GM12873 (cell line): ENCODE data around the gene NUP153.

Experiments used
- TF ChIP-seq, protein P1 (sequence below): IDR thresholded peaks from 2 replicates; pipeline ENCODE4 v1.5.1; 2012; ENCODE audit warnings: low read depth, mild to moderate bottlenecking, moderate library complexity, low read length, control low read depth; ENCODE audit not compliant: insufficient read depth; ENCODE audit errors: missing control alignments

The NUP153 gene

DNA sequence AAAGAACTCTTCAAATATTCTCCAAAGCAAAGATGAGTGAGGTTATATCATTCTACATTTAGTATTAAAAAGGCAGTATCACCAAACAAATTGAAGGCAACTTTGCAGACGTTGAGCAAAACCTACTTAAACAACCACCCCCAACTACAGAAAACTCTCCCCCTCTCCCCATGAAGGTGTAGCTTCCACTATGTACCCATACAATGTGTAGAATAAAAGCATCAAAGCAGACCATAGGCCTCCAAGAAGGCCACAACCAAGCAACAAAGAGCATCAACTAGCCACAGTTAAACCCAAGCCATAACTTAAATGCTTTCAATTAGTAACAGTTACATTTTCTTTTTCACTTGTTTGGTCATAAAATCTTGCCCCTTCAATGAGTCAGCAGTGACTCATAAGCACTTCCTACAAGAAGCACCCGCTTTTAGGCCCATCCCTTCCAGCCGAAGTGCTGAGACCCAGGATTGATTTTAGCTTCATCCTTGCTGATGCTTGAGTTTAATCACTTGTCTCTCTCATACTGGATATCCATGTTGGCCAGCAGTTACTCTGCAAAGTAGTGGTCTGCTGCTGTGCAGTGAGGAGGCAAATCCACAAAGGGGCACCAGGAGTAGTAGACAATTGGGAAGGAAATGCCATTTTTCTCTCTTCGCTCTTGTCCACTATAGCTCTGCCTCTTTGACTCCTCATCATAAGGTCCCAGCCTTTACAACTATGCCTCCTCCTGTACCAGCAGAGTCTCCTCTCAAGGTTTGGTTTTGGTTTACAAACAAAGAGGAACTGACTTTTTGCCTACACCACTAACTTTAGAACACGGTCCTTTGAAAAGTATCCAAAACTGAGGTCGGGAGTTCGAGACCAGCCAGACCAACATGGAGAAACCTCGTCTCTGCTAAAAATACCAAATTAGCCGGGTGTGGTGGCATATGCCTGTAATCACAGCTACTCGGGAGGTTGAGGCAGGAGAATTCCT, 8.4 kb upstream of the NUP153 start:
- TF ChIP-seq, protein P1, sequence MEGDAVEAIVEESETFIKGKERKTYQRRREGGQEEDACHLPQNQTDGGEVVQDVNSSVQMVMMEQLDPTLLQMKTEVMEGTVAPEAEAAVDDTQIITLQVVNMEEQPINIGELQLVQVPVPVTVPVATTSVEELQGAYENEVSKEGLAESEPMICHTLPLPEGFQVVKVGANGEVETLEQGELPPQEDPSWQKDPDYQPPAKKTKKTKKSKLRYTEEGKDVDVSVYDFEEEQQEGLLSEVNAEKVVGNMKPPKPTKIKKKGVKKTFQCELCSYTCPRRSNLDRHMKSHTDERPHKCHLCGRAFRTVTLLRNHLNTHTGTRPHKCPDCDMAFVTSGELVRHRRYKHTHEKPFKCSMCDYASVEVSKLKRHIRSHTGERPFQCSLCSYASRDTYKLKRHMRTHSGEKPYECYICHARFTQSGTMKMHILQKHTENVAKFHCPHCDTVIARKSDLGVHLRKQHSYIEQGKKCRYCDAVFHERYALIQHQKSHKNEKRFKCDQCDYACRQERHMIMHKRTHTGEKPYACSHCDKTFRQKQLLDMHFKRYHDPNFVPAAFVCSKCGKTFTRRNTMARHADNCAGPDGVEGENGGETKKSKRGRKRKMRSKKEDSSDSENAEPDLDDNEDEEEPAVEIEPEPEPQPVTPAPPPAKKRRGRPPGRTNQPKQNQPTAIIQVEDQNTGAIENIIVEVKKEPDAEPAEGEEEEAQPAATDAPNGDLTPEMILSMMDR = no peak

DNA sequence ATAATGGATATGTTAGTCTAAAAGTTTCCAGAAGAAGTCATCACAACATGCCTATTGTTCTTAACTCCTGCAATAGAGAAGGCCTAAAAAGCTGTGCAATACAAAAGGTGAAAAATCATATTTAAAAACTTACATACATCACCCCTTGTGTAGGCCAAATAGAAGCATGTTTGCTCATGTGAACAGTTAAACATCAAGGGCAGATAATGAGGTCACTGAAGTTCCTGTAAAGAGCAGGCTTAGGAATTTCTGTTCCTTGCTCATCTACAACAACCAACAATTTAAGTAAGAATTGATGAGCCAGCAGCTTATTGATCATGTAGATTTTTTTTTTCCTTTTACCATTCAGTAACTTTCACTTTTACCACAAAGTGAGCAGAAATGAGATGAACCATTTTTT, 7.5 kb upstream of the NUP153 start:
- TF ChIP-seq, protein P1 = no peak

DNA sequence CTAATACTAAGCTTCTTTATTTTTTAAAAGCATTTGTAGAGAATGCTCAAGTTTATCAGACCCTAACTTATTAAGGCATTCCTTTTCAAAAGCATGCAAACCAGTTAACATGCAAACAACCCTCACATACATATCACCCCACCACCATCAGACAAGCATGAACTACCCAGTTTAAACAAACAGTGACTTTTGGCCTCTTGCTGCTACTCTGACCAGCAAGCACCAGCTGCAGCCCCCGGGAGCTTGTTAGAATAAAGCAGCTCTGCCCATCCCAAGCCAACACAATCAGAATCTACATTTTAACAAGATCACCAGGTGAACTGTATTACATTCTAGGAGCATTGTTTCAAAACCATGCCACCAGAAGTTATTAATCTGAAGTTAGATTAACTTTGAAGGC, 5.9 kb upstream of the NUP153 start:
- TF ChIP-seq, protein P1 = no peak

DNA sequence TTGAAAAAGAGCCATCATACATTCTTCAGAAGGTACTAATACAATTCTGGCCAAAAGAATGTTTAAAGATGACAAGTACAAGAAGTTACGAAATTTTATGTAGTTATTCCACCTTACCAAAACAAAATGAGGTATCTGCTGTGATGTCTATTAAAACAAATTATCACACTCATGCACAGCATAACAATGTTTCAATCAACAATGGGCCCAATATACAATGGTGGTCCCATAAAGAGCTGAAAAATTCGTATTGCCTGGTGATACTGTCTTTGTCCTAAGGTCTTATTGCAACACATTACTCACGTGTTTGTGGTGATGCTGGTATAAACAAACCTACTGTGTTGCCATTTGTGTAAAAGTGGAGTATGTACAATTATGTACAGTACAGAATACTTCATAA, 3.6 kb upstream of the NUP153 start:
- TF ChIP-seq, protein P1 = no peak

DNA sequence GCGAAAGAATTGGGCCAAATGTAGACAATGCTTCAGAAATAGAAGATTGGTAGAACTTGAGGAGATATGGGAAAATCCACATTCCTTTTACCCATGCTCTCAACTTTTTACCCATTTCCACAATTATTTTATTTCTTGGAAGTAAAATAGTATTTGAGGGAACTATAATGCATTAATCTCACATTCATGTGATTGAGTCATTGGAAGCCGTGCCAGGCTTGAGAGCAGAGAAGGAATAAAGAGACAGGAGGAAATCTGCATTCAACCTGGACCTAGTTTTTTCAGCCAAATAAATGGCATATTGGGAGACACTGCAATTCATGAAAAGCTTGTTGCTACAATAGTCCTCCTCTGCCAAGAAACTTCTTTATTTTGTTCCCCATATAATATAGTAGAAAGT, 2.8 kb upstream of the NUP153 start:
- TF ChIP-seq, protein P1 = no peak

DNA sequence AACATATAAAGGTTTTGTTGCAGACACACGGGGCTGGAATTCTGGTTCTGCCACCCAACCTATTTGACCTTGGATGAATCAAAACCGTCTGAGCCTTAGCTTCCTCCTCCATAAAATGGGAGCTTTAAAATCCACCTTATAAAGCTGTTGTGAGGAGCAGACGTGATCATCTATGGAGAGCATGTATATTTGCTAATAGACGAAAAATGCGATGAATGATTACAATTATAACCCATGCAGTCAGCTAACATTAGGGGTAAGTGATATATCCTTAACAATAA, 586 bp upstream of the NUP153 start:
- TF ChIP-seq, protein P1 = no peak

DNA sequence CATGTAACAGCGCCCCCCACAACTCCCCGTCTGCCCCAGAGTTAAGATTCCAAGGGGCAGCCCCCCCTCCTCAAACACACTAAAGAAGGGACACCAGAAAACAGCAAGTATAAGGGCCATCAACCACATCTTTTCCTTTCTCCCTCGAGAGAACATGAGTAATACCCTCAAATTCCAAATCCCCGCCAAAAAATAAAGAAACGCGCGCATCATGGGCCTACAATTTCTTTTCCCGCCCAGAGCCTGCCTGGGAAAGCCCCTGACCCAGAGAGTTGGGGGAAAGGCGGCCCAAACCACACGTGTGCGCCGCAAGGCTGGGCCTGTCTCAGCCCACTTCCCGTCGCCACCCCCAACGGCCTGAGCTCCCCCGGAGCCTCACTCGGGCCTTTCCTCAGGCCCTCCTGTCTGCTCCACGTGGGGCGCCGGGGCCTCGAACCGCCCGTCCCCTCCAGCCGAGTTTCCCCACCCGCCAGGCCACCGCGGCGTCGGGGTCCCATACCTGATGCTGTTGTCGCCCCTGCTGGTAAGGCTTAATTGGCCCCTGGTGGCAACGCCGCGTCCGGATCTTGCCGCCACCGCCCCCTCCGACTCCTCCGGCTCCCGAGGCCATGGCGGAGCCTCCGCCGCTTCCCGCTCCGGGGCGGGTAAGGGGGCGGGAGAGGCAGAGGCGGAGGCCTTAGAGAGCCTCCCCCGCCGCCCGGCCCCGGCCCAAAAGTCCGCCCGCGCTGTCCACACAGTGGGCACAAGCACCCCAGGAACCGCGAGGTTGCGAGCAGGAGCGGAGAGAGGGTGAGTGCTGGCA, 746 bp downstream of the NUP153 start:
- TF ChIP-seq, protein P1 = peak; percentile 19
